HL-60 (cell line): Measurements from ENCODE around the gene TMEM86B.
"Not testable (repeated sequence)": the region's sequence is repeated elsewhere in the genome, so short reads cannot be mapped to it uniquely, and the experiment has no call there.

Source experiments
- POLR2AphosphoS5 ChIP-seq: IDR thresholded peaks from 2 replicates; pipeline ENCODE4 v1.6.1; 2012; ENCODE audit warnings: low read depth
- REST ChIP-seq: IDR thresholded peaks from 2 replicates; pipeline ENCODE4 v1.6.1; 2012; ENCODE audit warnings: low read depth; ENCODE audit not compliant: insufficient replicate concordance
- SPI1 ChIP-seq: IDR thresholded peaks from 2 replicates; pipeline ENCODE4 v1.6.1; 2012; ENCODE audit warnings: low read depth, mild to moderate bottlenecking, borderline replicate concordance
- TF ChIP-seq, protein P1 (sequence below): IDR thresholded peaks from one replicate; pipeline ENCODE4 v1.5.1; 2011; ENCODE audit warnings: low read length, control low read depth, inconsistent platforms; ENCODE audit not compliant: insufficient read depth

GRCh38 chr19:55202199-55202598, 26.4 kb downstream of the TMEM86B start:
- TF ChIP-seq, protein P1, sequence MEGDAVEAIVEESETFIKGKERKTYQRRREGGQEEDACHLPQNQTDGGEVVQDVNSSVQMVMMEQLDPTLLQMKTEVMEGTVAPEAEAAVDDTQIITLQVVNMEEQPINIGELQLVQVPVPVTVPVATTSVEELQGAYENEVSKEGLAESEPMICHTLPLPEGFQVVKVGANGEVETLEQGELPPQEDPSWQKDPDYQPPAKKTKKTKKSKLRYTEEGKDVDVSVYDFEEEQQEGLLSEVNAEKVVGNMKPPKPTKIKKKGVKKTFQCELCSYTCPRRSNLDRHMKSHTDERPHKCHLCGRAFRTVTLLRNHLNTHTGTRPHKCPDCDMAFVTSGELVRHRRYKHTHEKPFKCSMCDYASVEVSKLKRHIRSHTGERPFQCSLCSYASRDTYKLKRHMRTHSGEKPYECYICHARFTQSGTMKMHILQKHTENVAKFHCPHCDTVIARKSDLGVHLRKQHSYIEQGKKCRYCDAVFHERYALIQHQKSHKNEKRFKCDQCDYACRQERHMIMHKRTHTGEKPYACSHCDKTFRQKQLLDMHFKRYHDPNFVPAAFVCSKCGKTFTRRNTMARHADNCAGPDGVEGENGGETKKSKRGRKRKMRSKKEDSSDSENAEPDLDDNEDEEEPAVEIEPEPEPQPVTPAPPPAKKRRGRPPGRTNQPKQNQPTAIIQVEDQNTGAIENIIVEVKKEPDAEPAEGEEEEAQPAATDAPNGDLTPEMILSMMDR, result not testable (repeated sequence)
- TF ChIP-seq REST, POLR2AphosphoS5, SPI1: not testable (repeated sequence)
